NCI-H524 treated with DMSO at 0.1 percent for 48 hours (cell line): ENCODE data around the gene TMEM132D.

Source experiments
- DNase-seq: peaks from one replicate; lab custom pipeline; 2025; lab: John Stamatoyannopoulos, UW

The TMEM132D gene

GRCh38 chr12:129339336-129339735 lies 564.5 kb downstream of the TMEM132D start:
- peak; percentile 54 for DNase-seq

- no peak for DNase-seq
Measured at GRCh38 chr12:129337413-129337812, 566.4 kb downstream of the TMEM132D start.

GRCh38 chr12:129335773-129336172 lies 568.1 kb downstream of the TMEM132D start:
- DNase-seq, result no peak

- no peak for DNase-seq
Measured at GRCh38 chr12:129332286-129332685, 571.5 kb downstream of the TMEM132D start.

GRCh38 chr12:129331356-129332085 lies 572.3 kb downstream of the TMEM132D start:
- no peak for DNase-seq

GRCh38 chr12:129328235-129328634 lies 575.6 kb downstream of the TMEM132D start:
- no peak for DNase-seq

GRCh38 chr12:129325566-129325965 lies 578.3 kb downstream of the TMEM132D start:
- no peak for DNase-seq

- no peak for DNase-seq
Measured at GRCh38 chr12:129312048-129312447, 591.8 kb downstream of the TMEM132D start.

- DNase-seq, result no peak
Measured at GRCh38 chr12:129310346-129310745, 593.5 kb downstream of the TMEM132D start.

GRCh38 chr12:129305851-129306250 lies 598.0 kb downstream of the TMEM132D start:
- DNase-seq, result no peak

- DNase-seq, result no peak
Measured at GRCh38 chr12:129304529-129304928, 599.3 kb downstream of the TMEM132D start.

- no peak for DNase-seq
Measured at GRCh38 chr12:129300011-129300410, 603.8 kb downstream of the TMEM132D start.

GRCh38 chr12:129298921-129299320 lies 604.9 kb downstream of the TMEM132D start:
- no peak for DNase-seq

- DNase-seq, result no peak
Measured at GRCh38 chr12:129296671-129297070, 607.2 kb downstream of the TMEM132D start.

- no peak for DNase-seq
Measured at GRCh38 chr12:129294868-129295267, 609.0 kb downstream of the TMEM132D start.

- no peak for DNase-seq
Measured at GRCh38 chr12:129279771-129280170, 624.1 kb downstream of the TMEM132D start.

GRCh38 chr12:129276361-129277060 lies 627.3 kb downstream of the TMEM132D start:
- no peak for DNase-seq

GRCh38 chr12:129269756-129270495 lies 633.9 kb downstream of the TMEM132D start:
- DNase-seq, result no peak

GRCh38 chr12:129258781-129259318 lies 645.0 kb downstream of the TMEM132D start:
- no peak for DNase-seq

GRCh38 chr12:129257524-129257923 lies 646.3 kb downstream of the TMEM132D start:
- DNase-seq, result no peak

GRCh38 chr12:129246630-129247029 lies 657.2 kb downstream of the TMEM132D start:
- DNase-seq, result no peak

GRCh38 chr12:129245769-129246168 lies 658.1 kb downstream of the TMEM132D start:
- DNase-seq, result no peak

GRCh38 chr12:129241852-129242251 lies 662.0 kb downstream of the TMEM132D start:
- DNase-seq, result no peak
